ENCODE data around the gene GCGR.

The GCGR gene

GRCh38 chr17:81807839-81808238 lies 3.9 kb downstream of the GCGR start:
- ChIA-PET CTCF (interaction anchor here (2.6 kb wide), 1 partner anchor 73 kb away, joined by 16 read pairs; no protein-coding TSS in a partner anchor), POLR2A (no interaction called here)
- no peak for TF ChIP-seq CTCF (IDR thresholded peaks at IDR 0.05; ENCODE audit: control extremely low read depth, extremely low read depth, low read depth, missing control alignments)
- DNase-seq (ENCODE audit: extremely low spot score), result no peak

- CTCF ChIA-PET, result interaction anchor here (2.6 kb wide), 1 partner anchor 74 kb away, joined by 16 read pairs; no protein-coding TSS in a partner anchor
- POLR2A ChIA-PET, result no interaction called here
- TF ChIP-seq CTCF (IDR thresholded peaks at IDR 0.05; ENCODE audit: control extremely low read depth, extremely low read depth, low read depth, missing control alignments), result peak; percentile 29
- DNase-seq (ENCODE audit: extremely low spot score), result no peak
Observed at GRCh38 chr17:81808778-81809555, 5.0 kb downstream of the GCGR start.

GRCh38 chr17:81809556-81809998 lies 5.6 kb downstream of the GCGR start:
- POLR2A ChIA-PET, result no interaction called here
- CTCF ChIA-PET, result no interaction called here
- TF ChIP-seq CTCF (IDR thresholded peaks at IDR 0.05; ENCODE audit: control extremely low read depth, extremely low read depth, low read depth, missing control alignments), result no peak
- DNase-seq (ENCODE audit: extremely low spot score), result no peak

- POLR2A ChIA-PET, result no interaction called here
- TF ChIP-seq CTCF (IDR thresholded peaks at IDR 0.05; ENCODE audit: control extremely low read depth, extremely low read depth, low read depth, missing control alignments), result no peak
Observed at GRCh38 chr17:81810476-81810875, 6.5 kb downstream of the GCGR start.

GRCh38 chr17:81810892-81811704 lies 7.1 kb downstream of the GCGR start:
- ChIA-PET CTCF (no interaction called here), POLR2A (no interaction called here)
- DNase-seq (ENCODE audit: extremely low spot score), result no peak
- no peak for TF ChIP-seq CTCF (IDR thresholded peaks at IDR 0.05; ENCODE audit: control extremely low read depth, extremely low read depth, low read depth, missing control alignments)

More at GRCh38 chr17:81810476-81810875, 6.5 kb downstream of the GCGR start:
- DNase-seq (ENCODE audit: extremely low spot score), result no peak
- CTCF ChIA-PET, result no interaction called here

GRCh38 chr17:81811705-81812570 lies 8.0 kb downstream of the GCGR start:
- no peak for TF ChIP-seq CTCF (IDR thresholded peaks at IDR 0.05; ENCODE audit: control extremely low read depth, extremely low read depth, low read depth, missing control alignments)
- CTCF ChIA-PET, result no interaction called here
- POLR2A ChIA-PET, result no interaction called here
- DNase-seq (ENCODE audit: extremely low spot score), result no peak
